GM18511 (cell line): ENCODE data around the gene EXOC6B.

ENCODE experiments used
- ATAC-seq: cut with Tn5 transposase; IDR thresholded peaks from one replicate; pipeline ENCODE4 v1.9.1; 2021; ENCODE audit warnings: mild to moderate bottlenecking, moderate library complexity; ENCODE audit not compliant: unreplicated experiment

EXOC6B gene

DNA sequence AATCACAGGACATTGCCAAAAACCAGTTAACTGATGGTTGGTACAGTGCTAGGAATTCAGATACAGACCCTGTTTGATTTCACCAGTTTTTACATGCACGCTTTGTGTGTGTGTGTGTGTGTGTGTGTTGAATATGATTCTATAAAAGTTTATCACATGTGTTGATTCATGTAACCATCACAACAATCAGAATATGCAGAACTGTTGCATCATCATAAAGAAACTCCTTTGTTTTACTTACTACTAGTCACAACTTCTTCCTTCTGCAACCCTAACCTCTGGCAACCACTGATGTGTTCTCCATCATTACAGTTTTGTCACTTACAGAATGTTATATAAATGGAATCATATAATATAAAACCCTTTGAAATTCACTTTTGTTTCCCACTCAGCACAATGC, 533.4 kb downstream of the EXOC6B start:
- no peak for ATAC-seq

GRCh38 chr2:72291059-72291458, 534.8 kb downstream of the EXOC6B start:
- no peak for ATAC-seq

GRCh38 chr2:72289736-72290135, 536.1 kb downstream of the EXOC6B start:
- ATAC-seq, result no peak

DNA sequence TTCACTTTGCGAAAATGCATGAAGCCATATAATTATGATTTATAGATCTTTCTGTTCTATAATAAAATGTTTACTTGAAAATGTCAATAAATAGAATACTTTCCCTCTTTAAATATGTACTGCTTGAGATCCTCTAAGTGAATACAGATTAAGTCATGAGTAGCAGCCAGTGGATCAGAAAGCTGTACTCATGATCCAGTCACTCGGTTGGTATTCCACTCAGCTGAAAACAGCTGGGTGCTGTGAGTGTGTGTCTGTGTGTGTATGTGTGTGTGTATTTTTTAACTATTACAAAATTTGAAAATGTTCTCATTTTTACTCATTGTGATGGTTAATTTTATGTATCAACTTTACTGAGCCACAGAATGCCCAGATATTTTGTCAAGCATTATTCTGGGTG, 536.5 kb downstream of the EXOC6B start:
- ATAC-seq, result no peak

DNA sequence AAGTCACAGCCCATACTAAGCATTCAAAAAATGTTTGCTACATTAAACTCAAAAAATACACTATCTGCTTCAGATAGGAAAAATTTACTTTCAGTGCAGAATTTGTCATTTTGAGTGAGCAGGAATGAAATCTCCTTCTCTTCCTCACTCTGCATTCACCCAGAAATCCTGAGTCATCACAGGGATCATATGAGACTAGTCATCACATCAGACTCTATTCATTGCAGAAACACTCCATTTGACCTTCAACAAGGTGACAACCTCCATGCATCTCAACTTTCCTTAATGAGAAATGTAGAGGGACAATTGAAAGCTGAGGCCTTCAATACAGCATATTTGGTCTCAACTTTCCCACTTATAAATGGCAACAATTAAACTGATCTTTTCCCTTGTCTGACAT, 547.8 kb downstream of the EXOC6B start:
- no peak for ATAC-seq

DNA sequence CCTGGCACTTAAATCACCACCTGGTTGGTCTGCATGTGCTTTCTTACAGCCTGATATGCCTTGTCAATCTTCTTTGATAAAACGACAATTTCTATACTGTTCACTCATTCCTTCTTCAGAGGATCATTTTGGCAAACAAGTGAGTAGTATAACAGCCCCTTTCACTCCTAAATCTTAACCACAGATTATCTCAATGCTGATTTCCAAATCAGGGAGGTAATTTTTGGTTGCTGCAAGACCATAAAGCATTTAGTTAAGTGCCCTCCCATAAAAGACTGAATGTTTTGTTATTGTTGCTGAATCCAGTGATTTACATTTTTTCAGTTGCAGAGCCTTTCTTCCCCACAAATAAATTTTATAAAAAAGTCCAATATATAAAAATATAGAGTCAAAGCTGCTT, 549.0 kb downstream of the EXOC6B start:
- ATAC-seq, result no peak

DNA sequence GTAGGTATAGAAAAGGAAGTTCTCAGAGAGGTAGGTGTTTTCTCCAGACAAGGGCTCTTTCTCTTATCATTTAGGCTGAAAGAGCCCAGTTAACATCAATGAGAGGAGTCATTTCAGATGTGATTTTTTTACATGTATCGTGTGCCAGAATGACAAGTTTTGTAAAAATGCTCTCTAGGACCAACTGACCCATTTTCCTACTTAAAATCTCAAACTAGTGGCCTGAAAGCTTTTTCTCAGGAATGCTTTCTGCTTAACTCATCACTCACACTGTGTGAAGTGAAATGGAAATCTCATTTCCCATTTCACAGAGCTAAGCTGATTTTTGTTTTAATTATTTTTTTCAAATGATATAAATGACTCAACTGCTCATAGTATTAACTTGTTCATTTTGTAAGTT, 549.5 kb downstream of the EXOC6B start:
- ATAC-seq, result no peak

- ATAC-seq, result no peak
These were observed 550.7 kb downstream of the EXOC6B start for GRCh38 chr2:72275084-72275483.

DNA sequence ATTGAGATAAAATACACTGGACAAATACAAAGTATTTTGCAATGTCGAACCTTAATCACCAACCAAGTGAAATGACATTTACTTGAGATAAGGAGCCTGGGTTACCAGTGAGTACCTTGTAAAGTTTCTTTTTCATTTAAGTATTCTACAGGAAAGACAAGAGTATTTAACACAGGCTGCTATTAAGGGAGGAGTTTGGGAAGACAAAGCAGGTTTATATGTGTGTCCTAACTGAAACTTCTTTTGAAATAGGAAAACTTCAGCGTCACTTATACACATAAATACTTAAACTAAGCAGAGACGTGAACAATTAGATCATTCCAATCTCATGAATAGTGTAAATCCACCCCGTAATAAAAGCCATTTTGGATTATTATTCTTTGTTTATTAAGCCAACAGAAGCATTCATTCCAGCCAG, 551.4 kb downstream of the EXOC6B start:
- no peak for ATAC-seq

DNA sequence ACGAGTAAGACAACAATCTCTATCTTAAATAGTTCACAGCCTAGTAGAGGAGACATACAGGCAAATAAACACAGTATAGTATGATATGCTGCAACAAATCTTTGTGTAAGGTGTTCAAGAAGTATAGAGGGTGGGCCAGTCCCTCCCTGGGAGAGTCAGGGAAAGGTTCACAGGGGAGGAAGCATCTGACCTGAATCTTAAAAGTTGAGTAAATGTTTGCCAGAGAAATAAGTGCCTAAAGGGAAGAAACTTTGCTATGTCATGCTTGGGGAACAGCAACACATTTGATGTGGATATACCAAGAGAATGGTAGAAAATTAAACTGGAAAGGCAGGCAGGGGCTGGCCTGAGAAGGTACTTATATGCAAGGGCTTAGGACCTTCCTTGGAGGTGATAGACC, 552.4 kb downstream of the EXOC6B start:
- ATAC-seq, result no peak

DNA sequence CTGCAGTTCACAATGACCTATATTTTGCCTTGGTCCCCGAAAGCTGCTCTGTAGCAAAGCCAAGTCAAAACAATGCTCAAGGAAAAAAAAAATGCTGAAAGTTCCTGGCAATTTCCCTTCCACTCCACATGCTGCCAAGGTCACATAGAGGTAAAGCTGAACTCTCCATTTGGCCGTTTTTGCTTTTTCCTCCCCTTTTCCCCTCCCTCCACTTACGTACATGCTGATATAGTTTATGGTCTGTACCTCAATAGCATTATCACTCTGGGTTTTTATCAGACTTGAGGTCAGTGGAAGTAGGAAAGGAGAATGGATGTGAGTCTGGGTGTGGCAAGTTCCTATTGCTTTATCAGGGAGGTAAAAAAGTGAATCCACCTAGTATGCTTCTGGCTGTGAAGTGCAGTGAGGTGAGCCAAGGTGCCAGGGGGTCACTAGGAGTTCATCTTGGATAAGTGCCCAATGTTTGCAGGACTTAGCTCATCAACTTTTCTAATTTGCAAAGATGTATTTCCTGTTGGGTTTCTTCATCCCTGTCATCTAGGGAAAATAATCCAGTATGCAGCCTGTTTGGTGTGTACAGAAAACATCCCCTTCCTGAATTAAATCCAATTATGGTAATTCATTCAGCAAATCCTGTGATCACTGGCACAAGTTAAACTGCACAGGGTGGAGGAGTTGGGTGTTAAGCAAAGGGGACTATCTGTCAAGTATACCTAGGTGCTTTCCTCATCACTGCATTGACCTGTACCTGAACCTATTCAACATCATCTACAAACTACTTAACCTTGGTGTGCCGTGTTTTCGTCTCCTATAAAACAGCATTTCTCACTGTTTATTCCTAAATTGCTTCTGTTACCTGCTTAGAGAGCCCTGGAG, 553.8 kb downstream of the EXOC6B start:
- ATAC-seq, result no peak

GRCh38 chr2:72271276-72271614, 554.6 kb downstream of the EXOC6B start:
- ATAC-seq, result no peak

GRCh38 chr2:72270556-72271275, 555.1 kb downstream of the EXOC6B start:
- no peak for ATAC-seq

- ATAC-seq, result no peak
These were observed 562.1 kb downstream of the EXOC6B start for GRCh38 chr2:72263776-72264060.

- ATAC-seq, result no peak
These were observed 562.6 kb downstream of the EXOC6B start for GRCh38 chr2:72263043-72263775.

DNA sequence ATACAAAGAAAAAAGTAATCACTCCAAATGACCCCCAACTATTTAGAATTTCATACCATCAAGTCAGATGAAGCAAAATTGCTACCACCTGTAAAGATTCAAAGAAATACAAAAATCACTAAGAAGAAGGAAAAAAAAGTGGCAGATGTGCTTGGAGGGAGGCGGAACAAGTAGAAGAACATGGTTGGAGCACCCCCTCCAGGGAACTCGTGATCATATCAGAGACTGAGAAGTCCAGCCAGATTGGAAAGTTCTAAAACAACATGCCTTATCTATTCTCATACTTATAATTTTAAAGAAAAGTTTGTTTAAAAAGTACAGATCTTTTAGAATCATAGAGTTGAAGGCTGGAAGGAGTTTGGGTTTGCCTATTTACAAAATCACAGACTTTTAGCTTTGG, 564.8 kb downstream of the EXOC6B start:
- ATAC-seq, result no peak

DNA sequence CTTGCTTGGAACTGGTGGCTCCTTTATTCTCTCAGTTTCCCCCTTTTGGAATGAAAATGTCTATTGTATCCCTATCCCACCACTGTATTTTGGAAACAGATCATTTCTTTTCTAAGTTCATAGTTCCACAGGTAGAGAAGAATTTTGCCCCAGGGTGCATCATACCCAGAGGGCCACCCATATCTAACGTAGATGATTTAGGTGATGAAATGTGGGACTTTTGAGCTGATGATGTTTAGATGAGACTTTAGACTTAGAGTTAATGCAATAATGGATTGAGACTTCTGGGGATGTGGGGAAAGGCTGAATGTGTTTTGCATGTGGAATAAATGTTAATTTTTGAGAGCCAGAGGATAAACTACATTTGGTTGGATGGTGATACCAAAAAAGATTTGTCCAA, 570.3 kb downstream of the EXOC6B start:
- no peak for ATAC-seq

DNA sequence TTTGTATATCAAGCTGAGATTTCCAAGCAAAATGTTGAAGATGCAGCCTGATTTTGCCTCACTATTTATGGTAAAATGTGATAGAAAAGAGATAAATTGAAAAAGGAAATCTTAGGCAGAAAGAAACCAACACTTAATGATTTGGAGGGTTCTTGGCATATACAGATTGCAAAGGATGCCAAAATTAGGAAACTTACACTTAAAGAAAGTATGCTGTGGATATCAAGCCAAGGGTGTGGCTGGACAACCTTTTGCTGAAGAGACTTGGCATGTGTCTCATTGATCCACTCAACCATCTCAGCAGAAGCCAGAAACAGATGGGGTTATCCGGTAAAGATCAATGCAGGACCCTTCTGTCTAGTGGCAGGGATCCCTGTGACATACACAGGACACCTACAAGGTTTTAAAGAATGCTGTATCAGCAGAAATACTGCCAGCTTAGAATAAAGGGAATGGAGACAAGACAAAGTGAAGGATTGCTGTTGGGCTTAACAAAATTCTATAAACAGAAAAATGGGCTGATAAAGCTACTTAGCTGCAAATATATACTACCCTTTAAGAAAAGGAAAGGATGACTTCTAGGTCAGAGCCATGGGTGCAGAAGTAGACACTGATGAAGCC, 570.9 kb downstream of the EXOC6B start:
- no peak for ATAC-seq

DNA sequence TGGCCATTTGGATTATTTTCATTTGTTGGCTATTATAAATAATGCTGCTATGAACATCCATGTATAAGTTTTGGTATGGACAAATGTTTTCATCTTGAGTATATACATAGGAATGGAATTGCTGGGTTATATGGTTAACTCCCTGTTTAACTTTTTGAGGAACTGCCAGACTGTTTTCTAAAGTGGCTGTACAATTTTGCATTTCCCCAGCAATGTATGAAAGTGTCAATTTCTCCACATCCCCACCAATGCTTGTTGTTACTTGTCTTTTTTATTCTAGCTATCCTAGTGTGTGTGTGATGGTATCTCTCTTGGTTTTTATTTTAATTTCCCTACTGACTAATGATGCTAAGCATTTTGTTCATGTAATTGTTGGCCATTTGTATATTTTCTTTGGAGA, 587.5 kb downstream of the EXOC6B start:
- ATAC-seq, result no peak

- ATAC-seq, result no peak
These were observed 588.3 kb downstream of the EXOC6B start for GRCh38 chr2:72237549-72237948.

- no peak for ATAC-seq
These were observed 589.3 kb downstream of the EXOC6B start for GRCh38 chr2:72236445-72237067.
